ENCODE data around the gene ACP7.
A peak's percentile ranks its signal among the peaks of the same experiment; 100 is the strongest.

ACP7 gene

DNA sequence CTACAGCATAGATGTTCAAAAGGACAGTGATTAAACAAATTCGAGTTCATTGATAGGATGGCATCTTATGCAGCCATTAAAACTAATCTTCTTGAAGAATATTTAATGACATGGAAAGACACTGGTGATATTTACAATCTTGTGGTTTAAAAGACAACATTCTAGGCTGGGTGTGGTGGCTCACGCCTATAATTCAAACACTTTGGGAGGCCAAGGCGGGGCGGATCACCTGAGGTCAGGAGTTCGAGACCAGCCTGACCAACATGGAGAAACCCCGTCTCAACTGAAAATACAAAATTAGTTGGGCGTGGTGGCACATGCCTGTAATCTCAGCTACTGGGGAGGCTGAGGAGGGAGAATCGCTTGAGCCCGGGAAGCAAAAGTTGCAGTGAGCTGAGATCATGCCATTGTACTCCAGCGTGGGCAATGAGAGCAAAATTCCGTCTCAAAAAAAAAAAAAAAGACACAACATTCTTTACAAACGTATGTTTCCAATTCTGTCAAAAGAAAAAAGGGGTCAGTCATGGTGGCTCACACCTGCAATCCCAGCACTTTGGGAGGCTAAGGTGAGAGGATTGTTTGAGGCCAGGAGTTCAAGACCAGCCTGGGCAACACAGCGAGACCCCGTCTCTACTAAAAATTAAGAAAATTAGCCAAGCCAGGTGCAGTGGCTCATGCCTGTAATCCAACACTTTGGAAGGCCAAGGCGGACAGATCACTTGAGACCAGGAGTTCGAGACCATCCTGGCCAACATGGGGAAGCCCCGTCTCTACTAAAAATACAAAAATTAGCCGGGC is 39.0 kb downstream of the ACP7 start:
- H3K36me3 ChIP-seq (ENCODE audit: control insufficient read depth, insufficient read depth, low read length), result no peaks in the 10 kb centered on the region
- DNase-seq (ENCODE audit: extremely low read depth, insufficient read length), result no peak
- H3K4me3 ChIP-seq (replicated peaks; ENCODE audit: low read depth, low read length), result no peak overlapping the region
- no peaks in the 10 kb centered on the region for H3K27me3 ChIP-seq (replicated peaks; ENCODE audit: control insufficient read depth, insufficient read depth, low read length)
- TF ChIP-seq, protein P1, sequence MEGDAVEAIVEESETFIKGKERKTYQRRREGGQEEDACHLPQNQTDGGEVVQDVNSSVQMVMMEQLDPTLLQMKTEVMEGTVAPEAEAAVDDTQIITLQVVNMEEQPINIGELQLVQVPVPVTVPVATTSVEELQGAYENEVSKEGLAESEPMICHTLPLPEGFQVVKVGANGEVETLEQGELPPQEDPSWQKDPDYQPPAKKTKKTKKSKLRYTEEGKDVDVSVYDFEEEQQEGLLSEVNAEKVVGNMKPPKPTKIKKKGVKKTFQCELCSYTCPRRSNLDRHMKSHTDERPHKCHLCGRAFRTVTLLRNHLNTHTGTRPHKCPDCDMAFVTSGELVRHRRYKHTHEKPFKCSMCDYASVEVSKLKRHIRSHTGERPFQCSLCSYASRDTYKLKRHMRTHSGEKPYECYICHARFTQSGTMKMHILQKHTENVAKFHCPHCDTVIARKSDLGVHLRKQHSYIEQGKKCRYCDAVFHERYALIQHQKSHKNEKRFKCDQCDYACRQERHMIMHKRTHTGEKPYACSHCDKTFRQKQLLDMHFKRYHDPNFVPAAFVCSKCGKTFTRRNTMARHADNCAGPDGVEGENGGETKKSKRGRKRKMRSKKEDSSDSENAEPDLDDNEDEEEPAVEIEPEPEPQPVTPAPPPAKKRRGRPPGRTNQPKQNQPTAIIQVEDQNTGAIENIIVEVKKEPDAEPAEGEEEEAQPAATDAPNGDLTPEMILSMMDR (IDR thresholded peaks at IDR 0.05; ENCODE audit: insufficient read depth, low read length, poor library complexity, severe bottlenecking), result no peak

DNA sequence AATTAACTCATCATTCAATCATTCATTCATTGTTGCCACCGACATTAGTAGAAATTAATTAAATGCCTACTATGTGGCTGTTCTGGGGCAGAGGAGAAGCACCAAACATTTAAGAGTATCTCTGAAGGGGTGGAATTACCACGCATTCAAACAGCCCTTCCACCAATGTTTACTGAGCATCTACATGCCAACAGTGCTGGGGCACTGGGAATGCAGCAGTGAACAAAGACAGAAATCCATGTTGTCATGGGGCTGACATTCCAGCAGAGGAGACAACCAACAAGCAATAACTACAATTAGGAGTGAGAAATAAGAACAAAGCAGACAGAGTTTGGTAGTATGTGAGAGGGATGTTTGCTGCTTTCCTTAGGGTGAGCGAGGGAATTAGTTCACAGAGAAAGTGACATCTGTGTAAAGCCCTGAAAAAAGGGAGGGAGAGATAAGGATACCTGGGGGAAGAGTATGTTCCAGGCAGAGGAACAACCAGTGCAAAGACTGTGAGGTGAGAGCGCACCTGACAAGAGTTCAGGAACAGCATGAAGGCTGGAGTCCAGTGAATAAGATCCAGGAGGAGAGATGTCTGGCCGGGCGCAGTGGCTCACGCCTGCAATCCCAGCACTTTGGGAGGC is 40.1 kb downstream of the ACP7 start:
- no peaks in the 10 kb centered on the region for H3K27me3 ChIP-seq (replicated peaks; ENCODE audit: control insufficient read depth, insufficient read depth, low read length)
- no peak overlapping the region for H3K4me3 ChIP-seq (replicated peaks; ENCODE audit: low read depth, low read length)
- DNase-seq (ENCODE audit: extremely low read depth, insufficient read length), result no peak
- no peaks in the 10 kb centered on the region for H3K36me3 ChIP-seq (ENCODE audit: control insufficient read depth, insufficient read depth, low read length)
- TF ChIP-seq, protein P1 (IDR thresholded peaks at IDR 0.05; ENCODE audit: insufficient read depth, low read length, poor library complexity, severe bottlenecking), result no peak

DNA sequence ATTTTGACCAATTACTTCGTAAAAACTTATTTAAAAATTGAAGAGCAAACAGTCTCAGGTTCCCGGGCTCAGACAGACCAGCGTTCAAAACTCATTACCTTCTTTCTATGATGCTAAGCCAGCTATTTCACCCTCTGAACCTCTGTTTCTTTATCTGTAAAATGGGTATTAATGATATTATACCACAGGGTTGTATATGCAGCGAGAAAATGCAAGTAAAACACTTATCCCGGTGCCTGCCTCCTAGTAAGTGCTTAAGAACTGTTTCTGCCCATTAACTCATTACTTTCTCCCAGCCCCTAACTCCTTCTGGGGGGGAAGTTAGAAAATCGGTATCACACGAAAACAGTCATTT is 41.0 kb downstream of the ACP7 start:
- Histone ChIP-seq H3K36me3 (ENCODE audit: control insufficient read depth, insufficient read depth, low read length) (no peaks in the 10 kb centered on the region), H3K27me3 (replicated peaks; ENCODE audit: control insufficient read depth, insufficient read depth, low read length) (no peaks in the 10 kb centered on the region), H3K4me3 (replicated peaks; ENCODE audit: low read depth, low read length) (peak overlapping the region; percentile 86)
- TF ChIP-seq, protein P1 (IDR thresholded peaks at IDR 0.05; ENCODE audit: insufficient read depth, low read length, poor library complexity, severe bottlenecking), result no peak
- no peak for DNase-seq (ENCODE audit: extremely low read depth, insufficient read length)

DNA sequence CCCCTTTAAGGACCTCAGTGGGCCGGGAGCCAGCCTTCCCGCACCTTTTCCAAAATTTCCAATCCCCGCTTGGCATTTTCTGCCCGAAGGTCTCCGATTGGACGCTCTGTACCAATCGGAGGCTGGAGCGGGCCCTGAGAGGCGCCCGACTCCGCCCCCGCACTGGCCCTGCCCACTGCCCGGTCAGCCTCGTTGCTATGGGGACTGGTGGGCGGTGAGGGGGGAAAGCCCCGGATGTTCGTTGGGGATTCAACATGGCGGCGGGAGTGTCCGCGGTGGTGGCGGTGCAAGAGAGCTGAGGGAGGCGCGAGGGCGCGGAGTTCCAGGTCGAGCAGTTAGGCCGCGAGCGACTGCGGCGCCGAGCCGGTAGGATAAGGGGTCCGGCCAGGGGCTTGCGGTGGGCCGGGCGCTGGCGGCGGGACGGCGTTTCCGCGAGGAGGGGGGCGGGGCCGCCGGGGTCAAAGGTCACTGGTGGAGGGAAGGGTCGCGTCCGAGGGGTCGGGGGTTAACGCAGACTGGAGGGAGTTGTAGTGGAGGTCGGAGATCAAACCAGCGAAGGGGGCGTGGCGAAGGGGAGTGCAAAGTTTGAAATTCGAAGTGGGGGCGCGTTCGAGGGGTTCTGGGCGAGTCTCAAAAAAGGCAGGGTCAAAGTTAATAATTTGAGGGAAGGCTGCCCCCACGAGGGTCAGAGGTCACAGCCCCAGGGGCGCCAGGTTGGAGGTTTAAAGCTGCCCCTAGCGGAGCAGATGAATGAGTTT is 41.6 kb downstream of the ACP7 start, which contains the start of gene PAK4:
PAK4 (plus strand) TSS at position 233 of the 758 bp plus-strand sequence. CDS start 43,768 bp downstream, outside the sequence.
- H3K4me3 ChIP-seq (replicated peaks; ENCODE audit: low read depth, low read length), result peak within 1 kb of the TSS; percentile 86
- peak; percentile 96 for DNase-seq (ENCODE audit: extremely low read depth, insufficient read length)
- no peaks in the 10 kb centered on the region for H3K27me3 ChIP-seq (replicated peaks; ENCODE audit: control insufficient read depth, insufficient read depth, low read length)
- TF ChIP-seq, protein P1 (IDR thresholded peaks at IDR 0.05; ENCODE audit: insufficient read depth, low read length, poor library complexity, severe bottlenecking), result no peak
- H3K36me3 ChIP-seq (ENCODE audit: control insufficient read depth, insufficient read depth, low read length), result no peaks in the 10 kb centered on the region

DNA sequence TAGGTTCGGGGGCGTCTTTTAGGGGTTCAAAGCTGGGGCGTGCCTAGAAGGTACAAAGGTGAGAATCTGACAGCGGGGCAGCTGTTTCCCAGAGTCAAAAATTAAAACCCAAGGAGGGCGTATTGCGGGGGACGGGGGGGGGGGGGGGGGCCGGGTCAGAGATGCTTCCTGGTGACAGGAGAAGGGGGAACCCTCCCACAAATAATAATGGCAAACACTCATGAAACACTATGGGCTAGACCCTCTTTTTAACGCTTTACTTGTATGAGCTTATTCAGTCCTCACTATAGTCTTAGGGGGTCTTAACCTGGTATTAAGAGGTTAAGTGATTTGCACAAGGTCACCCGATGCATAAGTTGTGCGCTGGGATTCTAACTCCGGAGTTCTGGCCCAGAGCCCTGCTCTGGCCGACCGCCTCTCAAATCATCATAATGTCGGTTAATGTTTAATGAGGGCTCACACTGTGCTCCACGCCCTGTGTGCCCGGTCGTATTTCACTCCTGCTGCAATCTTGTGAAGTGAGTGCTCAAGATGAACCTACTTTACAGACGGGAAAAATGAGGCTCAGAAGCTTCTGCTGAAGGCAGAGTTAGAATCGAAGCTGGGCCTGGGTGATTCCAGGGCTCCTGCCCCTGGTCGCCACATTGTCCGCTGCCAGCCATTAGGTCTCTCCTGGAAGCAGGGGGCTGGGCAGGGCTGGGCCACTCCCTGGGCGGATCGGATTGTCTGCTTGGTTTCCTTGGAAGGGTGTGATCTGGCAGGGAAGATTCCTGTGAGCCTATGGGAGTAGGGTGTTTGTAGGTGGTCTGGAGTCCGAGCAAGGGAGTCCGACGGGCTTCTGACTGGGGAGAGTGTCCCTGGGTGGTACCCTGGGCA is 42.4 kb downstream of the ACP7 start:
- TF ChIP-seq, protein P1 (IDR thresholded peaks at IDR 0.05; ENCODE audit: insufficient read depth, low read length, poor library complexity, severe bottlenecking), result no peak
- no peaks in the 10 kb centered on the region for H3K36me3 ChIP-seq (ENCODE audit: control insufficient read depth, insufficient read depth, low read length)
- H3K27me3 ChIP-seq (replicated peaks; ENCODE audit: control insufficient read depth, insufficient read depth, low read length), result no peaks in the 10 kb centered on the region
- DNase-seq (ENCODE audit: extremely low read depth, insufficient read length), result no peak
- peak overlapping the region; percentile 86 for H3K4me3 ChIP-seq (replicated peaks; ENCODE audit: low read depth, low read length)

Data from GM06990 (cell line).